GM12878 (cell line): ENCODE measurements around the gene RUNDC3A.
"Not testable (repeated sequence)": the region's sequence is repeated elsewhere in the genome, so short reads cannot be mapped to it uniquely, and the experiment has no call there.

Source experiments
- CBX5 ChIP-seq: sonication (generic); IDR thresholded peaks from 2 replicates; pipeline ENCODE4 v1.6.1; 2016; ENCODE audit warnings: low read depth, moderate library complexity, mild to moderate bottlenecking, inconsistent platforms
- CHD2 ChIP-seq: IDR thresholded peaks from 2 replicates; pipeline ENCODE4 v1.6.1; 2011; ENCODE audit warnings: low read depth, low read length, improper control_type of control experiment, borderline replicate concordance
- CTCF ChIP-seq, 3 experiments: IDR thresholded peaks in 2 of 3; conservative IDR thresholded peaks in 1 of 3; 2 replicates each; pipeline ENCODE4 v1.5.1; 2011; ENCODE audit warnings: low read depth in 3 of 3, low read length in 3 of 3, mild to moderate bottlenecking in 3 of 3, control low read depth in 2 of 3, moderate library complexity in 2 of 3, inconsistent platforms in 1 of 3, mixed read lengths in 1 of 3; ENCODE audit not compliant: control insufficient read depth in 2 of 3, insufficient read depth in 1 of 3; ENCODE audit errors: extremely low read depth in 1 of 3
- ELK1 ChIP-seq: IDR thresholded peaks from 2 replicates; pipeline ENCODE4 v1.6.1; 2012; ENCODE audit warnings: low read depth, low read length, improper control_type of control experiment
- MAX ChIP-seq: IDR thresholded peaks from 2 replicates; pipeline ENCODE4 v1.6.1; 2012; ENCODE audit warnings: low read depth, low read length, improper control_type of control experiment
- MEF2A ChIP-seq: IDR thresholded peaks from 2 replicates; pipeline ENCODE4 v1.6.1; 2011; ENCODE audit warnings: low read depth, mild to moderate bottlenecking, low read length, moderate library complexity; ENCODE audit not compliant: insufficient read depth
- MXI1 ChIP-seq: fragments of 150-350 bp; IDR thresholded peaks from 2 replicates; pipeline ENCODE4 v1.6.1; 2011; ENCODE audit warnings: low read depth, mild to moderate bottlenecking, inconsistent platforms, low read length, improper control_type of control experiment
- NBN ChIP-seq: fragments of 450-650 bp; IDR thresholded peaks from 2 replicates; pipeline ENCODE4 v1.6.1; 2016
- POLR2A ChIP-seq: IDR thresholded peaks from 2 replicates; pipeline ENCODE4 v1.6.1; 2011; ENCODE audit warnings: low read depth, mild to moderate bottlenecking, low read length
- RFX5 ChIP-seq: IDR thresholded peaks from 2 replicates; pipeline ENCODE4 v1.6.1; 2011; ENCODE audit warnings: low read depth, low read length, improper control_type of control experiment
- TAF1 ChIP-seq: IDR thresholded peaks from 2 replicates; pipeline ENCODE4 v1.6.1; 2011; ENCODE audit warnings: mild to moderate bottlenecking, low read depth, low read length, borderline replicate concordance
- YY1 ChIP-seq: IDR thresholded peaks from 2 replicates; pipeline ENCODE4 v1.6.1; 2011; ENCODE audit warnings: low read depth, mild to moderate bottlenecking, low read length
- ZNF622 ChIP-seq: fragments of 450-650 bp; IDR thresholded peaks from 2 replicates; pipeline ENCODE4 v1.6.1; 2017; ENCODE audit warnings: mild to moderate bottlenecking, inconsistent platforms

- TF ChIP-seq RFX5; POLR2A; ZNF622; CTCF (IDR thresholded peaks at IDR 0.05 in 2 of 3, conservative IDR thresholded peaks at IDR 0.05 in 1 of 3; ENCODE audit: control insufficient read depth in 2 of 3, extremely low read depth in 1 of 3, insufficient read depth in 1 of 3, low read depth in 3 of 3, low read length in 3 of 3); CHD2; CBX5; ELK1; NBN; MXI1; YY1; MAX; MEF2A; TAF1: not testable (repeated sequence)
Measured at GRCh38 chr17:44340553-44340952, 32.2 kb downstream of the RUNDC3A start.
